ENCODE results near the gene IQCM. TPM values are rescaled to one million over a fixed set of nuclear protein-coding genes. Genes with fewer than 3 reads are reported as not detected.

The IQCM gene
- total RNA-seq, 1 experiment from 2014 or later, result not detected

DNA sequence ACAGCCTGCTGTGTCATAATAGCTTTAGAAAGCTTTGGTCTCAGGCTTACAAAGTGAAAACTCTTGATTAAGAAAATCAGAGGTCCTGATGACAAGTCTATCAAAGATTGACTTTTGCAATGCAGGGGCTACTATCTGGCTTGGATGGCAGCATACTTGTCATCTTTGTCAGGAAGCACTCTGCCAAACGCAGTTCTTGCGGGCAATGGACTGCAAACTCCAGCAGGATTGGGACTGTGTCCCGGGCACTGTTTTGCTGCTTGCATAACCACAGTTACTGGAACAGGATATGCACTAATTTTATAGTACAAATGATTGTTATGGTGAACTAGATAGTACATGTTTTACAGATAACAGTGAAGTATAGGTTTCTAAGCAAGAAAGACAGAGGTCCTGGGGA, 185.6 kb downstream of the IQCM start:
- ChIA-PET POLR2A (no interaction called here), CTCF (no interaction called here)
- TF ChIP-seq SIN3A (IDR thresholded peaks at IDR 0.05; ENCODE audit: borderline replicate concordance, insufficient read depth, low read depth, low read length), result no peak
- TF ChIP-seq, protein P1, sequence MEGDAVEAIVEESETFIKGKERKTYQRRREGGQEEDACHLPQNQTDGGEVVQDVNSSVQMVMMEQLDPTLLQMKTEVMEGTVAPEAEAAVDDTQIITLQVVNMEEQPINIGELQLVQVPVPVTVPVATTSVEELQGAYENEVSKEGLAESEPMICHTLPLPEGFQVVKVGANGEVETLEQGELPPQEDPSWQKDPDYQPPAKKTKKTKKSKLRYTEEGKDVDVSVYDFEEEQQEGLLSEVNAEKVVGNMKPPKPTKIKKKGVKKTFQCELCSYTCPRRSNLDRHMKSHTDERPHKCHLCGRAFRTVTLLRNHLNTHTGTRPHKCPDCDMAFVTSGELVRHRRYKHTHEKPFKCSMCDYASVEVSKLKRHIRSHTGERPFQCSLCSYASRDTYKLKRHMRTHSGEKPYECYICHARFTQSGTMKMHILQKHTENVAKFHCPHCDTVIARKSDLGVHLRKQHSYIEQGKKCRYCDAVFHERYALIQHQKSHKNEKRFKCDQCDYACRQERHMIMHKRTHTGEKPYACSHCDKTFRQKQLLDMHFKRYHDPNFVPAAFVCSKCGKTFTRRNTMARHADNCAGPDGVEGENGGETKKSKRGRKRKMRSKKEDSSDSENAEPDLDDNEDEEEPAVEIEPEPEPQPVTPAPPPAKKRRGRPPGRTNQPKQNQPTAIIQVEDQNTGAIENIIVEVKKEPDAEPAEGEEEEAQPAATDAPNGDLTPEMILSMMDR (IDR thresholded peaks at IDR 0.05), result no peak
- TF ChIP-seq POLR2AphosphoS5 (IDR thresholded peaks at IDR 0.05; ENCODE audit: low read depth, low read length), result no peak
- TF ChIP-seq TCF7L2 (IDR thresholded peaks at IDR 0.05; ENCODE audit: low read depth, low read length), result no peak
- TF ChIP-seq, protein P2, sequence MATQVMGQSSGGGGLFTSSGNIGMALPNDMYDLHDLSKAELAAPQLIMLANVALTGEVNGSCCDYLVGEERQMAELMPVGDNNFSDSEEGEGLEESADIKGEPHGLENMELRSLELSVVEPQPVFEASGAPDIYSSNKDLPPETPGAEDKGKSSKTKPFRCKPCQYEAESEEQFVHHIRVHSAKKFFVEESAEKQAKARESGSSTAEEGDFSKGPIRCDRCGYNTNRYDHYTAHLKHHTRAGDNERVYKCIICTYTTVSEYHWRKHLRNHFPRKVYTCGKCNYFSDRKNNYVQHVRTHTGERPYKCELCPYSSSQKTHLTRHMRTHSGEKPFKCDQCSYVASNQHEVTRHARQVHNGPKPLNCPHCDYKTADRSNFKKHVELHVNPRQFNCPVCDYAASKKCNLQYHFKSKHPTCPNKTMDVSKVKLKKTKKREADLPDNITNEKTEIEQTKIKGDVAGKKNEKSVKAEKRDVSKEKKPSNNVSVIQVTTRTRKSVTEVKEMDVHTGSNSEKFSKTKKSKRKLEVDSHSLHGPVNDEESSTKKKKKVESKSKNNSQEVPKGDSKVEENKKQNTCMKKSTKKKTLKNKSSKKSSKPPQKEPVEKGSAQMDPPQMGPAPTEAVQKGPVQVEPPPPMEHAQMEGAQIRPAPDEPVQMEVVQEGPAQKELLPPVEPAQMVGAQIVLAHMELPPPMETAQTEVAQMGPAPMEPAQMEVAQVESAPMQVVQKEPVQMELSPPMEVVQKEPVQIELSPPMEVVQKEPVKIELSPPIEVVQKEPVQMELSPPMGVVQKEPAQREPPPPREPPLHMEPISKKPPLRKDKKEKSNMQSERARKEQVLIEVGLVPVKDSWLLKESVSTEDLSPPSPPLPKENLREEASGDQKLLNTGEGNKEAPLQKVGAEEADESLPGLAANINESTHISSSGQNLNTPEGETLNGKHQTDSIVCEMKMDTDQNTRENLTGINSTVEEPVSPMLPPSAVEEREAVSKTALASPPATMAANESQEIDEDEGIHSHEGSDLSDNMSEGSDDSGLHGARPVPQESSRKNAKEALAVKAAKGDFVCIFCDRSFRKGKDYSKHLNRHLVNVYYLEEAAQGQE (IDR thresholded peaks at IDR 0.05; ENCODE audit: insufficient read depth in 1 of 2, low read depth in 2 of 2, low read length in 1 of 2), result no peak
- BruUV-seq (replicated peaks), result no TSS peak
- Histone ChIP-seq H3K27ac (ENCODE audit: low read length) (no peak overlapping the region), H3K9me3 (ENCODE audit: control insufficient read depth, insufficient read depth, low read depth, low read length) (no peaks in the 10 kb centered on the region), H3K27me3 (ENCODE audit: control insufficient read depth, insufficient read depth, low read length) (no peaks in the 10 kb centered on the region), H3K36me3 (ENCODE audit: control insufficient read depth, insufficient read depth, low read length) (no peaks in the 10 kb centered on the region), H3K4me3 (ENCODE audit: low read depth in 2 of 2, low read length in 2 of 2) (no peak overlapping the region), H3K4me1 (ENCODE audit: control insufficient read depth, insufficient read depth, low read length) (no peaks in the 10 kb centered on the region)
- intact Hi-C loops (cut with micrococcal nuclease; ENCODE audit: unreplicated experiment), result no loop called here
- in situ Hi-C loops (cut with HindIII; ENCODE audit: low pct_unique_long_range_greater_than_20kb, low sequenced_read_pairs), result no loop called here
- ATAC-seq (no peak), DNase-seq (ENCODE audit: low read depth, low spot score) (no peak)

DNA sequence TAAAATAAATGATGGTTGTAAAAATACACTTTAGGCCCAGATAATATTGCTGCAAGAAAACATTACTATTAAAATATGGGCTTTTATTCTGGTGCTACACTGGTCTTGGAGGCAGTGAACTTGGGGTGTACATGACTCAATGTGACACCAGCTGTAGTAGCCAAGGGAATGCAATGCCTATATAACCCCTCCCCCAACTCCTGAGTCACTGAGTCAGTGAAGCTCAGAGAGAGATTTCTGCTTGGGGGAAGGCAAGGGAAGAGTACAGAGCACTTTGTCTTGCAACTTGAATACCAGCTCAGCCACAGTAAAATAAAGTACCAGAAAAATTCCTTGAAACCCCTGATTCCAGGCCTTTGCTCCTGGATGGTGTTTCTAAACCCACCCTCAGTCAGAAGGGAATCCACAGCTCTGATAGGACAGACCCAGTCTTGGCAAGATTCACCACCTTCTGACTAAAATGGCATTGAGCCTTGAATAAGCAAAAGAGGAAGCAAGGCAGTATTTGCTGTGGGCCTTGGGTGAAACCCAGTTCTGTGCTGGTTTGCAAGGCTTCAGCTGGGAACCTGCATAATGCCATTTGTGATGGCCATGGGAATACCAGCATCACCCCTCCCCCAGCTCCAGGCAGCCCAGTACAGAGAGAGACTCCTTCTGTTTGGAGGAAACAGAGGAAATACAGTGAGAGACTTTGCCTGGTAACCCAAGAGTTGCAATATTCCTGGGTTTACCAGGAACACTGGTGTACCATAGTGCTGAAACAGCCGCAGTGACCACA, 209.9 kb downstream of the IQCM start:
- no peaks in the 10 kb centered on the region for H3K36me3 ChIP-seq (ENCODE audit: control insufficient read depth, insufficient read depth, low read length)
- ChIA-PET CTCF (no interaction called here), POLR2A (no interaction called here)
- H3K4me3 ChIP-seq (ENCODE audit: low read depth in 2 of 2, low read length in 2 of 2), result no peak overlapping the region
- H3K27me3 ChIP-seq (ENCODE audit: control insufficient read depth, insufficient read depth, low read length), result no peaks in the 10 kb centered on the region
- ATAC-seq (no peak), DNase-seq (ENCODE audit: low read depth, low spot score) (no peak)
- no TSS peak for BruUV-seq (replicated peaks)
- H3K27ac ChIP-seq (ENCODE audit: low read length), result no peak overlapping the region
- H3K4me1 ChIP-seq (ENCODE audit: control insufficient read depth, insufficient read depth, low read length), result no peaks in the 10 kb centered on the region
- TF ChIP-seq SIN3A (IDR thresholded peaks at IDR 0.05; ENCODE audit: borderline replicate concordance, insufficient read depth, low read depth, low read length) (no peak), POLR2AphosphoS5 (IDR thresholded peaks at IDR 0.05; ENCODE audit: low read depth, low read length) (no peak), TCF7L2 (IDR thresholded peaks at IDR 0.05; ENCODE audit: low read depth, low read length) (no peak)
- TF ChIP-seq, protein P1 (IDR thresholded peaks at IDR 0.05), result no peak
- TF ChIP-seq, protein P2 (IDR thresholded peaks at IDR 0.05; ENCODE audit: insufficient read depth in 1 of 2, low read depth in 2 of 2, low read length in 1 of 2), result no peak
- intact Hi-C loops (cut with micrococcal nuclease; ENCODE audit: unreplicated experiment), result no loop called here
- no peaks in the 10 kb centered on the region for H3K9me3 ChIP-seq (ENCODE audit: control insufficient read depth, insufficient read depth, low read depth, low read length)
- in situ Hi-C loops (cut with HindIII; ENCODE audit: low pct_unique_long_range_greater_than_20kb, low sequenced_read_pairs), result no loop called here
